WERI-Rb-1 (cell line): Measurements from ENCODE around the gene PMVK.

Experiments
- DNase-seq: peaks from one replicate; pipeline ENCODE4 v3.0.0-alpha.2; 2020
- H3K27ac ChIP-seq: fragments of 250-450 bp; sonication (Bioruptor Pico); 2 replicates; pipeline ENCODE4 v1.5.1; 2020; ENCODE audit warnings: mild to moderate bottlenecking, moderate library complexity
- H3K27me3 ChIP-seq: fragments of 250-450 bp; sonication (Bioruptor Pico); 2 replicates; pipeline ENCODE4 v1.5.1; 2021; ENCODE audit warnings: mild to moderate bottlenecking, low read depth, moderate library complexity; ENCODE audit not compliant: insufficient read depth, severe bottlenecking
- H3K36me3 ChIP-seq: fragments of 250-450 bp; sonication (Bioruptor Pico); 2 replicates; pipeline ENCODE4 v1.5.1; 2020; ENCODE audit warnings: mild to moderate bottlenecking, moderate library complexity
- H3K4me3 ChIP-seq: 2 replicates; pipeline ENCODE4 v1.5.1; 2011; ENCODE audit warnings: low read depth, mild to moderate bottlenecking, control low read depth, low read length
- H3K9me3 ChIP-seq: fragments of 250-450 bp; sonication (Bioruptor Pico); 2 replicates; pipeline ENCODE4 v1.5.1; 2021; ENCODE audit warnings: mild to moderate bottlenecking, moderate library complexity; ENCODE audit not compliant: severe bottlenecking
- TF ChIP-seq, protein P1 (sequence below): IDR thresholded peaks from 2 replicates; pipeline ENCODE4 v1.5.1; 2011; ENCODE audit warnings: low read depth, mild to moderate bottlenecking, control low read depth, inconsistent platforms, low read length

Gene PMVK

DNA sequence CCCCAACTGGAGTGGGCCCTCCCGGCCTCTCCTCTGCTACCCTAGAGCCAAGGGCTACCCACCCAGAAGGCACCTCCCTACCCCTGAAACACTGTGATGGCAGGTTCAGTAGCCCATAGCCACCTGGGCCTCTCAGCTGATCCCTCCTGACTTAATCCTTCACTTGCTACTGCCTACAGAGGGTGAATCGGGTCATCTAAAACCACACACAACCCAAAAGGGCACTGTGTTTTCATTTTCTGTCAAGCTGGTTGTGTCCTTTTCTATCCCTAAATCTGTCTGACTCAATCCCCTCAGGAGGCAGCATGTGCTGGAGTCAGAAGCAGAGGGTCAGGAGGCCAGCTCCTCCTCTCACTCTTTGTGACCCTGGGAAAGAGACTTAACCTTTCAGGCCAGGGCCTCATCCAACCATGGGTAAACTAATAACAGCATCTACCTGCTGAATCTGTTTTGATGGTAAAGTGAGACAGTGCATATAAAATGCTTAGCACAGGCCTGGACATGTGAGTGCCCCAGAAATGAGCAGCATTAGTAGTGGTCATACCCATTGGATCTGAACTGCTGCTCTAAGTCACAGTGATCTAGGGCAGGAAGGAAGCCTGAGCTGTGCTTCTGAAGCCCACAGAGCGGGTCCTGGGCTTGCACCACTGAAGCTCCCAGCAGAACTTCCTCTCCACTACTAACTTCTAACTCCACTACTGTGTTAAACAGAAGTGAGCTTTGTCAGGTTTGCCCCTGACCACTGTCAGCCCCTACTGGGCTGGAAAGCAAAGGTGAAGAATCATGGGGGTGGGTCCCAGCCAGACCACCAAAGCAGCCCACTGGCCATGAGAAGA lies 11.0 kb downstream of the PMVK start:
- no peak overlapping the region for H3K4me3 ChIP-seq
- H3K9me3 ChIP-seq, result peaks cover 5% of the 10 kb centered on the region
- H3K27ac ChIP-seq, result peak overlapping the region; percentile 10
- H3K36me3 ChIP-seq, result peaks cover 50% of the 10 kb centered on the region
- no peaks in the 10 kb centered on the region for H3K27me3 ChIP-seq
- TF ChIP-seq, protein P1, sequence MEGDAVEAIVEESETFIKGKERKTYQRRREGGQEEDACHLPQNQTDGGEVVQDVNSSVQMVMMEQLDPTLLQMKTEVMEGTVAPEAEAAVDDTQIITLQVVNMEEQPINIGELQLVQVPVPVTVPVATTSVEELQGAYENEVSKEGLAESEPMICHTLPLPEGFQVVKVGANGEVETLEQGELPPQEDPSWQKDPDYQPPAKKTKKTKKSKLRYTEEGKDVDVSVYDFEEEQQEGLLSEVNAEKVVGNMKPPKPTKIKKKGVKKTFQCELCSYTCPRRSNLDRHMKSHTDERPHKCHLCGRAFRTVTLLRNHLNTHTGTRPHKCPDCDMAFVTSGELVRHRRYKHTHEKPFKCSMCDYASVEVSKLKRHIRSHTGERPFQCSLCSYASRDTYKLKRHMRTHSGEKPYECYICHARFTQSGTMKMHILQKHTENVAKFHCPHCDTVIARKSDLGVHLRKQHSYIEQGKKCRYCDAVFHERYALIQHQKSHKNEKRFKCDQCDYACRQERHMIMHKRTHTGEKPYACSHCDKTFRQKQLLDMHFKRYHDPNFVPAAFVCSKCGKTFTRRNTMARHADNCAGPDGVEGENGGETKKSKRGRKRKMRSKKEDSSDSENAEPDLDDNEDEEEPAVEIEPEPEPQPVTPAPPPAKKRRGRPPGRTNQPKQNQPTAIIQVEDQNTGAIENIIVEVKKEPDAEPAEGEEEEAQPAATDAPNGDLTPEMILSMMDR, result no peak
- DNase-seq, result no peak

GRCh38 chr1:154923695-154924094 lies 12.8 kb downstream of the PMVK start:
- Histone ChIP-seq H3K27me3 (no peaks in the 10 kb centered on the region), H3K27ac (no peak overlapping the region), H3K9me3 (peaks cover 5% of the 10 kb centered on the region), H3K4me3 (no peak overlapping the region), H3K36me3 (peaks cover 45% of the 10 kb centered on the region)
- TF ChIP-seq, protein P1, result no peak
- DNase-seq, result no peak

- no peaks in the 10 kb centered on the region for H3K36me3 ChIP-seq
- H3K27me3 ChIP-seq, result no peaks in the 10 kb centered on the region
- no peak for DNase-seq
- H3K4me3 ChIP-seq, result no peak overlapping the region
- H3K27ac ChIP-seq, result no peak overlapping the region
- TF ChIP-seq, protein P1, result no peak
- H3K9me3 ChIP-seq, result peaks cover 20% of the 10 kb centered on the region
Measured at GRCh38 chr1:154913273-154913672, 23.2 kb downstream of the PMVK start.

DNA sequence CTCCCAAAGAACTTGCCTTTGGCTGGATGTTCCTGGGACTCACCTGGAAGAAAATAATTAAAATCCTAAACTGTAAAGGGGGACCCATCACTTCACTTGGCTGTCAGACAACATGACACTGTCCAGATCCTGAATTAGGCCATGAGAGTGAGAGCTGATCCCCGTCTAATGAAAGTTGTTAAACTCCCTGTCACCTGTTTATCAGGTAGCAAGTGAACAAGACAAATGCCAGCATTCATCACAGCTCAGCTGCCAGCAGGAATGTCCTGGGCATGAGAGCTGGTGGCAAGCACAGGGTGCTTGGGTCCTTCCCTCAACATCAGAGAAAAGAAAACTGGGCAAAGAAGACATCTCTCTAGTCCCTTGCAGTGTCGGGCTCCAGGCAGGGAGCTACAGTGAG lies 23.8 kb downstream of the PMVK start:
- Histone ChIP-seq H3K36me3 (no peaks in the 10 kb centered on the region), H3K27me3 (no peaks in the 10 kb centered on the region), H3K9me3 (peaks cover 25% of the 10 kb centered on the region), H3K27ac (no peak overlapping the region), H3K4me3 (no peak overlapping the region)
- no peak for DNase-seq
- TF ChIP-seq, protein P1, result no peak

DNA sequence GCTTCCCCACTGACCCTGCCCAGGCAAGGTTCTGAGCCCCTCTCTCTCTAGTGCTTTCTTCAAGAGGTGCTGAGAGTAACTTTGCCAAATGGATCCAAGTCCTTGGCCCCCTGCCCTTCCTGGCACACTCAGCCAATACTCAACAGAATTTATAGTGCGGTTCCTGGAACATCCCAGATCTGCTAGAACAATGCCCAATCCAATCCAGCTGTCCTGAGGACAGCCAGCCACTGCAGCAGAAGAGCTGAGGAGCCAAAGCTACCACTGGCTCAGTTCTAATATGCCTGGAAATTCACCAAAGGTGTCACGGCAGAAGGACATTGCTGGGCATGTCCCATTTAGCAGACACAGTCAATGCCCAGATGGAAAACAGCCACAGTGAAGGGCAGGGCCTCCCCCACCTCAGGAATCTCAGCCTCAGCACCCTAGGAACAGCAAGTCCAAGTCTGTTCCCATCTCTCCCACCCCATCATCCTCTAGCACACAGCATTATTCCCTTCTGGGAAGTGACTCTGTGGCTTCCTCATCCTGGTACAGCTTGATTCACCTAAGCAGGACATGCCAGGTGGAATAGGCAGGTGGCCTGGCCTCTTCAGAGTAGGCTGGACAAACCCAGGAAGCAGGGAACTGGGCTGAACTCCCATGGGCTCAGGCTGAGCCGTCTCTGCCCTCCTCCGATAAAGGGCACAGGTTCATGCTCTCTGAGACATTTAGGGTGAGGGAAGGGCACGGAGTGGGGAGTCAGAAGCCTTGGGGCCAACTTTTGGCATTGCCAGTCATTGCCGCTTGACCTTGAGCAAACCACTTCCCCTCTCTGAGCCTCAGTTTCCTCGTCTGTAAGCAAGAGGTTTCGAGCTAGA lies 24.6 kb downstream of the PMVK start:
- no peaks in the 10 kb centered on the region for H3K27me3 ChIP-seq
- H3K27ac ChIP-seq, result no peak overlapping the region
- TF ChIP-seq, protein P1, result no peak
- DNase-seq, result no peak
- no peaks in the 10 kb centered on the region for H3K36me3 ChIP-seq
- H3K4me3 ChIP-seq, result no peak overlapping the region
- peaks cover 30% of the 10 kb centered on the region for H3K9me3 ChIP-seq
